ENCODE data around the gene CLIP3. TPM values are rescaled to one million over a fixed set of nuclear protein-coding genes. Genes with fewer than 3 reads are reported as not detected.

The CLIP3 gene
- total RNA-seq, 1 experiment from 2014 or later = 1.5 TPM

DNA sequence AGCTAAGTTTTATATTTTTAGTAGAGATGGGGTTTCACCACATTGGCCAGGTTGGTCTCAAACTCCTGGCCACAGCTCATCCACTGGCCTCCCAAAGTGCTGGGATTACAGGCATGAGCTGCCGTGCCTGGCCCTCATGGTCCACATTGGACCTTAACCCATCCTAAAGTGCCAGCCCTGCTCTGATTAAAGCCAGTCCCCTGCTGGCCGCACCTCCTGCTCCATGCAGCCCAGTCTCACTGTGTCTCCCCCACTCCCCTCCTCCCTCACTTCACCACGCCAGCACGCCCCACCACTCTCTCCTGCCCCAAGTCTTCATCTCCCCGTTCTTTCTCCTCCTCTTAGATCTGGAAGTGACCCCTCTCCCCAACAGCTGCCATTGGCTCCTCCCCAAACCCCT, 54.4 kb downstream of the CLIP3 start:
- Histone ChIP-seq H2AFZ (ENCODE audit: low read depth, low read length, poor library complexity, severe bottlenecking) (no peak overlapping the region), H3K9ac (ENCODE audit: low read length) (no peak overlapping the region), H3K79me2 (ENCODE audit: insufficient read depth, low read length) (no peaks in the 10 kb centered on the region), H3K27me3 (ENCODE audit: insufficient read depth, low read length) (peaks cover 3% of the 10 kb centered on the region; the same call in 1 of the 2 replicates), H3K9me3 (ENCODE audit: control insufficient read depth in 1 of 2, insufficient read depth in 1 of 2, low read depth in 1 of 2, low read length in 2 of 2) (no peaks in the 10 kb centered on the region), H3K4me1 (ENCODE audit: control insufficient read depth in 1 of 2, insufficient read depth in 2 of 2, low read length in 2 of 2) (no peaks in the 10 kb centered on the region), H3K4me3 (replicated peaks in 1 of 2; ENCODE audit: low read depth in 1 of 2, low read length in 2 of 2) (no peak overlapping the region), H3K36me3 (ENCODE audit: control insufficient read depth in 1 of 2, insufficient read depth in 2 of 2, low read length in 2 of 2) (no peaks in the 10 kb centered on the region), H3K9me2 (ENCODE audit: insufficient read depth) (no peaks in the 10 kb centered on the region), H4K20me1 (ENCODE audit: insufficient read depth) (no peaks in the 10 kb centered on the region), H3K27ac (ENCODE audit: low read depth, low read length) (no peak overlapping the region), H3K4me2 (ENCODE audit: low read length) (no peak overlapping the region)
- intact Hi-C loops (cut with micrococcal nuclease) = loop anchor here (5.0 kb wide), 1 partner anchor 96 kb away; no protein-coding TSS in a partner anchor
- ATAC-seq (no peak), DNase-seq (ENCODE audit: low read depth, low spot score) (no peak)
- TF ChIP-seq SIN3A (IDR thresholded peaks at IDR 0.05; ENCODE audit: low read depth) (no peak), EZH2 (IDR thresholded peaks at IDR 0.05) (no peak), EGR1 (IDR thresholded peaks at IDR 0.05; ENCODE audit: low read depth) (no peak), YY1 (IDR thresholded peaks at IDR 0.05; ENCODE audit: extremely low read depth, insufficient replicate concordance, low read depth, low read length) (no peak), SRF (IDR thresholded peaks at IDR 0.05; ENCODE audit: low read depth) (no peak), JUND (IDR thresholded peaks at IDR 0.05) (no peak), ZFX (IDR thresholded peaks at IDR 0.05) (no peak), POLR2A (IDR thresholded peaks at IDR 0.05; ENCODE audit: borderline replicate concordance, extremely low read depth, insufficient read depth, insufficient read length) (no peak), SP1 (IDR thresholded peaks at IDR 0.05; ENCODE audit: low read depth) (no peak), RAD21 (IDR thresholded peaks at IDR 0.05; ENCODE audit: low read depth) (no peak), POLR2AphosphoS5 (IDR thresholded peaks at IDR 0.05; ENCODE audit: low read depth, low read length) (no peak), FOSL1 (IDR thresholded peaks at IDR 0.05; ENCODE audit: low read depth) (no peak), TCF7L2 (IDR thresholded peaks at IDR 0.05; ENCODE audit: borderline replicate concordance, extremely low read depth, insufficient read depth, insufficient read length) (no peak)
- TF ChIP-seq, protein P1, sequence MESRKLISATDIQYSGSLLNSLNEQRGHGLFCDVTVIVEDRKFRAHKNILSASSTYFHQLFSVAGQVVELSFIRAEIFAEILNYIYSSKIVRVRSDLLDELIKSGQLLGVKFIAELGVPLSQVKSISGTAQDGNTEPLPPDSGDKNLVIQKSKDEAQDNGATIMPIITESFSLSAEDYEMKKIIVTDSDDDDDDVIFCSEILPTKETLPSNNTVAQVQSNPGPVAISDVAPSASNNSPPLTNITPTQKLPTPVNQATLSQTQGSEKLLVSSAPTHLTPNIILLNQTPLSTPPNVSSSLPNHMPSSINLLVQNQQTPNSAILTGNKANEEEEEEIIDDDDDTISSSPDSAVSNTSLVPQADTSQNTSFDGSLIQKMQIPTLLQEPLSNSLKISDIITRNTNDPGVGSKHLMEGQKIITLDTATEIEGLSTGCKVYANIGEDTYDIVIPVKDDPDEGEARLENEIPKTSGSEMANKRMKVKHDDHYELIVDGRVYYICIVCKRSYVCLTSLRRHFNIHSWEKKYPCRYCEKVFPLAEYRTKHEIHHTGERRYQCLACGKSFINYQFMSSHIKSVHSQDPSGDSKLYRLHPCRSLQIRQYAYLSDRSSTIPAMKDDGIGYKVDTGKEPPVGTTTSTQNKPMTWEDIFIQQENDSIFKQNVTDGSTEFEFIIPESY (IDR thresholded peaks at IDR 0.05; ENCODE audit: extremely low read depth, insufficient replicate concordance, low read length) = no peak
- TF ChIP-seq, protein P2, sequence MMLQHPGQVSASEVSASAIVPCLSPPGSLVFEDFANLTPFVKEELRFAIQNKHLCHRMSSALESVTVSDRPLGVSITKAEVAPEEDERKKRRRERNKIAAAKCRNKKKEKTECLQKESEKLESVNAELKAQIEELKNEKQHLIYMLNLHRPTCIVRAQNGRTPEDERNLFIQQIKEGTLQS (IDR thresholded peaks at IDR 0.05) = no peak
- BruUV-seq (replicated peaks) = no TSS peak
- ChIA-PET RAD21 (ENCODE audit: low non-redundant PET in 1 of 2, low total read pairs in 2 of 2, uncharacterized antibody in 2 of 2, unreplicated experiment in 2 of 2) (no interaction called here), POLR2A (no interaction called here), CTCF (no interaction called here)

Data from HCT116 (cell line).